ENCODE measurements around the gene MUCL3.
"Not testable (repeated sequence)": the region's sequence is repeated elsewhere in the genome, so short reads cannot be mapped to it uniquely, and the experiment has no call there.

MUCL3 gene

GRCh38 chr6:30912746-30913520 is 27.8 kb upstream of the MUCL3 start:
- DNase-seq (ENCODE audit: low read depth, low spot score): no peak
- peak overlapping the region; percentile 71 for H3K27ac ChIP-seq

DNA sequence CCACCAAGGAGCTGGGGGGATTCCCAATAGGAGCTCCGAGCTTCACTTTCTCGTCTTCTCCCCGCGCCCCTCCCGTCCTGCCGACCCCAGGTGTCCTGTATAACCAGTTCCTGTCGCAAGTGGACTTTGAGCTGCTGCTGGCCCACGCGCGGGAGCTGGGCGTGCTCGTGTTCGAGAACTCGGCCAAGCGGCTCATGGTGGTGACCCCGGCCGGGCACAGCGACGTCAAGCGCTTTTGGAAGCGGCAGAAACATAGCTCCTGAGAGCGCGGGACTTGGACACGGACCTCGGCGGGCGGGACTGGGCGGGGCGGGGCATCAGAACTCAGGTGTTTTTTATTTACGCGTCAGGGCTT is 27.1 kb upstream of the MUCL3 start:
- DNase-seq (ENCODE audit: low read depth, low spot score): no peak
- peak overlapping the region; percentile 71 for H3K27ac ChIP-seq

GRCh38 chr6:30914076-30914853 is 26.5 kb upstream of the MUCL3 start, which contains the start of gene VARS2:
VARS2 (plus strand) TSS chr6:30914238; CDS start chr6:30914837, 599 bp downstream.
- peak; percentile 53 for DNase-seq (ENCODE audit: low read depth, low spot score)
- H3K27ac ChIP-seq: peak within 1 kb of the TSS; percentile 71

GRCh38 chr6:30914854-30915590 is 25.8 kb upstream of the MUCL3 start:
- DNase-seq (ENCODE audit: low read depth, low spot score): no peak
- H3K27ac ChIP-seq: peak overlapping the region; percentile 71

GRCh38 chr6:30915591-30915946 is 25.2 kb upstream of the MUCL3 start:
- peak overlapping the region; percentile 71 for H3K27ac ChIP-seq
- DNase-seq (ENCODE audit: low read depth, low spot score): no peak

- no peak for DNase-seq (ENCODE audit: low read depth, low spot score)
- H3K27ac ChIP-seq: no peak overlapping the region
Observed at GRCh38 chr6:30917041-30917440, 23.7 kb upstream of the MUCL3 start.

DNA sequence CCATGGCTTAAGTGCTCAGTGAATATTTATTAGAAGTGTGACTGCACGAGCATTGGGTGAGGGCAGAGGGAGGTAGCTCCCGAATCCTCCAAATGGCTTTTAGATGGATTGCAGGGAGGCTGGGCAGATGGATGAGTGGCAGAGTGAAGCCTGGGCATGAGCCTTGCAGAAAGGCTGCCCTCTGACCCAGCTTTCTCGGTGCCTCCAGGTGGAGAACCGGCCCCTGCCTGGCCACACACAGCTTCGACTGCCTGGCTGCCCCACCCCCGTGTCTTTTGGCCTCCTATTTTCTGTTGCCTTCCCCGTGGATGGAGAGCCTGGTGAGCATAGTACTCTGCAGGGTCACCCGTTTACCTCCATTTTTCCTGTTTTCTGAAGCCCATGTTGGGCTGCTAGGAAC is 23.3 kb upstream of the MUCL3 start:
- H3K27ac ChIP-seq: no peak overlapping the region
- DNase-seq (ENCODE audit: low read depth, low spot score): no peak

- H3K27ac ChIP-seq: no peak overlapping the region
- DNase-seq (ENCODE audit: low read depth, low spot score): no peak
Observed at GRCh38 chr6:30918670-30919069, 22.1 kb upstream of the MUCL3 start.

DNA sequence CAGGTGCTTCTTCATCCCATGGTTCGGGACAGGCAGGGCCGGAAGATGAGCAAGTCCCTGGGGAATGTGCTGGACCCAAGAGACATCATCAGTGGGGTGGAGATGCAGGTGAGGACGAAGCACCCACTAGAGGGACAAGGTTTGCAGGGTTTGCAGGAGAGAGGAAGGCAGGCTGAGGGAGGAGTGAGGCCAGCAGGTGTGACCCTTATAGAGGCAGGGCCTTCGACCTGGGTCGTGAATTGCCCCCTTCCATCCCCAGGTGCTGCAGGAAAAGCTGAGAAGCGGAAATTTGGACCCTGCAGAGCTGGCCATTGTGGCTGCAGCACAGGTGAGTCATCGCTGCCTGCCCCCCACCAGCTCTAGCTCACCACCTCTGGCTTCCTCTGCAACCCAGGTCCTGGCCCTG is 18.3 kb upstream of the MUCL3 start:
- peak overlapping the region; percentile 63 for H3K27ac ChIP-seq
- no peak for DNase-seq (ENCODE audit: low read depth, low spot score)

GRCh38 chr6:30924040-30924627 is 16.6 kb upstream of the MUCL3 start:
- not testable (repeated sequence) for H3K27ac ChIP-seq; DNase-seq (ENCODE audit: low read depth, low spot score)

DNA sequence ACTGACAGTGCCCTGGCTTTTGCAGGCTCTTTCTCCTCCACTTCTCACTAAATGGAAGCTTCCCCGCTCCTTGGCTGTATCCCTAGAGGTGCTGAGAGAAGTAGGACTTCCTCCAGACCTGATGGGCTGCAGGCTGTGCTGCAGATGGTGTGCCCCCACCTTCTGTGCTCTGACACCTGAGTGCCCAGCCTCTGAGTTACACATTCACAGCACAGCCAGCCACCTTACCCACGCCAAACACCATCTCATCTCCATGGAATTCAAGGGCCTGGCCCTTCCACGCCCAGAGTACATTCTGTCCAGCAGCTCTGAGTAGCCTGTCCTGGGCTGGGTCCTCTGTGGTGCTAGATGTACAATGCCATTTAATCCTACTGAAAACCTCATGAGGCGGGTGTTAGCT is 14.1 kb upstream of the MUCL3 start:
- peak overlapping the region; percentile 88 for H3K27ac ChIP-seq
- DNase-seq (ENCODE audit: low read depth, low spot score): no peak

GRCh38 chr6:30927080-30927479 is 13.7 kb upstream of the MUCL3 start:
- H3K27ac ChIP-seq: peak overlapping the region; percentile 88
- DNase-seq (ENCODE audit: low read depth, low spot score): not testable (repeated sequence)

DNA sequence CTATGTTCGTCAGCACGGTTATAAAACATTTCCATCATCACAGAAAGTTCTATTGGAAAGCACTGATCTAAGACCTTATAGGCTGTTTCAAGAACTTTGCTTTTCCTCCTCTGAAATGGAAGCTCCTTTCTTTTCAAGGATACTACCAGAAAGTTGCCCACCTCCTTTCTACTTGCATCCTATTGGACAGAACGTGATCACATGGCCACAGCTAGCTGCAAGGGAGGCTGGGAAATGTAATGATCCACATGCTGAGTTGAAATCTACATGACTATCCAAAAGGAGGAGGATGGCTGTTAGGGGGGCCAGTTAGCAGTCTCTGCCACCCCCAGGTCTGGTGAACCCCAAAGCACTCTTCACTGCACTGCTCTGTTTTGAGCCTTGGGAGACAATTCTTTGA is 12.1 kb upstream of the MUCL3 start:
- no peak overlapping the region for H3K27ac ChIP-seq
- no peak for DNase-seq (ENCODE audit: low read depth, low spot score)

GRCh38 chr6:30930506-30930905 is 10.3 kb upstream of the MUCL3 start:
- H3K27ac ChIP-seq: no peak overlapping the region
- no peak for DNase-seq (ENCODE audit: low read depth, low spot score)

GRCh38 chr6:30931272-30931671 is 9.5 kb upstream of the MUCL3 start:
- H3K27ac ChIP-seq: peak overlapping the region; percentile 32
- DNase-seq (ENCODE audit: low read depth, low spot score): no peak

DNA sequence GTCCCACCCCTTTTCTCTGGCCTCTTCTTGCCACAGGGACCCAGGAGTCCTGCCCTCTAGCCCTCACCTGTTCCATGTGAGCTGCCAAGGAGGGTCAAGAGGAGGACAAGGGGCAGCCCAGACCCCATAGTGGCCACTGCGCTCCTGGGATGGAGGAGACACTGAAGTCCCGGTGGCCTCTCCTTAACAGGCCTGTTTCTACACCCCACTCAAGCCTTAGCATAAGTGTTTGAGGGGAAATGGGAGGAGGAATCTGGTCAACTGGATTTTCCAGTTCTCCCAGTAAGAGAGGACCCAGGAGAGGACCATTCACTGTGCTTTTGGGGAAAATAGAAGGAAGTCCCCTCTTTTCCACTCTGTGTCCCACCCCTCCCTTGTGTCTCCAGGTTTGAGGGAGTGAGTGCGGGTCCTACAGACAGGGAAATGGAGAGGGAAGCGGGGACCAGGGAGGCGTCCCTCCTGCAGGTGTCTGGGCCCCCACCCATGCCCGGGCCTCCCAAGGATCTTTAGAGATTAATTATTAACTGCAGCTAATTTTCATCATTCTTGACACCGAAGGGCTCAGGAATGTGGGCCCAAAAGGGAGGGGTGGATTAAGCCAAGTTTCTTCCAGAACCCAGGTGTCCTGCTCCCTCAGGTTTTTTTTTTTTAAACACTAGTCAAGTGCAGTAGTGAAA is 8.7 kb upstream of the MUCL3 start, which contains the start of gene SFTA2:
TSS of gene SFTA2 (minus strand) at position 202 of the 677 bp plus-strand sequence. CDS start at position 128, 74 bp downstream.
- DNase-seq (ENCODE audit: low read depth, low spot score): no peak
- peak within 1 kb of the TSS; percentile 32 for H3K27ac ChIP-seq

- peak overlapping the region; percentile 32 for H3K27ac ChIP-seq
- DNase-seq (ENCODE audit: low read depth, low spot score): no peak
Observed at GRCh38 chr6:30932665-30933365, 8.0 kb upstream of the MUCL3 start.

GRCh38 chr6:30935018-30935417 is 5.8 kb upstream of the MUCL3 start:
- H3K27ac ChIP-seq: peak overlapping the region; percentile 34
- no peak for DNase-seq (ENCODE audit: low read depth, low spot score)

DNA sequence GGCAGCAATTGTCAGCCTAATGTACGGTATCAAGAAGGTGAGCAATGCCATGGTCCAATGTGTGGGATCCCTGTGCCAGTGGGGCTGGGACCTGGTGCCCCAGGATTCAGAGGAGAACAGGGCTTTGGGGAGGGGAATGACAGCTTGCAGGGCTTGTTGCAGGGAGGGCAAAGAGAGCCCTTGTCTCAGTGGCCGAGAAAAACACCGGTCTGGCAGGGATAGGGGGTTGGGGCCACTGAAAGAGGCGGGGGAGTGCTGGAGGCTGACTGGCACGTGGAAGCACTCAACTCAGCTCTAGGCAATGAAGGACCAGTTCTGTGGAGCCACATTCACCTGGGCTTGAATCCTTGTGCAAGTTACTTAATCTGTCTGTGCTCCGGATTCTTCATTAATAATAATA is 3.5 kb upstream of the MUCL3 start:
- DNase-seq (ENCODE audit: low read depth, low spot score): no peak
- no peak overlapping the region for H3K27ac ChIP-seq
